ENCODE data around the gene MGAT5B.

- no peak for TF ChIP-seq POLR2A (IDR thresholded peaks at IDR 0.05; ENCODE audit: low read depth, low read length)
- TF ChIP-seq TAF1 (IDR thresholded peaks at IDR 0.05; ENCODE audit: borderline replicate concordance, low read depth, low read length), result no peak
These were observed 19.5 kb upstream of the MGAT5B start for GRCh38 chr17:76848670-76849069.

Data from GM12892 (cell line).